ENCODE measurements around the gene GBX1.

Gene GBX1

GRCh38 chr7:151116603-151117440 lies 50.7 kb downstream of the GBX1 start:
- no peak overlapping the region for H3K27ac ChIP-seq
- TF ChIP-seq ZFX (IDR thresholded peaks at IDR 0.05; ENCODE audit: borderline replicate concordance) (no peak), CTCF (IDR thresholded peaks at IDR 0.05) (no peak)

DNA sequence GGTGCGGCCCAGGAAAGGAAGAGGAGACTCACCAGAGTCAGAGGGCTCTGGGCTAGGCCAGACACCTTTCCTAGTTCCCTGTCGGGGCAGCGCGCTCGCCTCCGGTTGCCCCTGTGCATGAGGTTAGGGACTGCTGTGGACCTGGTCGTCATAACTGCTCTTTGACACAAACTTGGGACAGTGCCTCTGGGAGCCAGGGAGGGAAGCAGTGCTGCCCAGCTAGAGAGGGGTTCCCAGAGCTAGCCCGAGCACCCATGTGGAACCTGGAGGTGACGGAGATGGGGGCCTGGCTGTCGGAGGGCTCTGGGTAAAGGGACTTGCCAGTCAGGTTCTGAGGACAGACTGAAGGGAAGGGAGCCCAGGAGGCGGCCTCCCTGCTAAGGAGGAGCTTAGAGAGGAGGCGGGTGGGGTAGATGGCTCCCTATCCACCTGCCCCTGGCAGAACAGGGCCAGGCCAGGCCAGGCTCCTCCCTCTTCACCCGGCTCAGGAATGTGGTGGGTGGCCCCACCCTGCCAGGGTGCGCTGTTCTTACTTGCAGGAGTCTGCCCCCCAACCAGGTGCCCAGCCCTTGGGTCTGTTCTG lies 51.6 kb downstream of the GBX1 start:
- no peak overlapping the region for H3K27ac ChIP-seq
- TF ChIP-seq ZFX (IDR thresholded peaks at IDR 0.05; ENCODE audit: borderline replicate concordance) (no peak), CTCF (IDR thresholded peaks at IDR 0.05) (no peak)

DNA sequence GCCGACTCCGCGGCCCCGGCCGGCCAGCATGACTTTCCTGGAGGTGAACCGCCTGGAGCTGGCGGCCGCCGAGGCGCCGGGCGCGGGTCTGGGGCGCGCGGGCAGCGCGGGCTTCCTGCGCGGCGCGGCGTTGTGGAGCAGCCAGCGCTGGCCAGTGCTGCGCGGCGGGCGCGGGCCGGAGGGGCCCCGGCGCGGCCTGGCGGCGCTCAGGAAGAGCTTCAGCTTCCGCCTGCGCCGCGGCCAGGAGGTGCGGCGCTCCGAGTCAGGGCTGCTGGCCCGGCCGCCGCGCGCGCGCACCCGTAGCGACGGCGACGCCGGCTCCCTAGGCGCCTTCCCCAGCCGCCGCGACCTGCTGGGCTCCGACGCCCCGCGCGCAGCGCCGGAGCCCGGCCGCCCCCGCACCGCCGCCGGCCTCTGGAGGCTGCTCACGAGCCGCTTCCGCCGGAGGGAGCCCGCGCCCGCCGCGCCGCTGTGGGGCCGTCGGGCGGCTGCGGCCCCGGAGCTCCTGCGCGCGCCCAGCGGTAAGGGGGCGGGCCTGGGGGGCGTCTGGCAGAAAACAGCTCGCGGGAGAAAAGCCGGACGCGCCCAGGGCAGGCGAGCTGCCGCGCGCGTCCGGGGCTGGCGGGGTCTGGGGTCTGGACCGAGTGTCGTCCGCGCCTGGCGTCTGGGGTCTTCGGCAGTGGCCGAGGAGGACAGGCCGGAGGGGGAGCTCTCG lies 52.2 kb downstream of the GBX1 start:
- H3K27ac ChIP-seq, result no peak overlapping the region
- no peak for TF ChIP-seq ZFX (IDR thresholded peaks at IDR 0.05; ENCODE audit: borderline replicate concordance)
- TF ChIP-seq CTCF (IDR thresholded peaks at IDR 0.05), result no peak

GRCh38 chr7:151114151-151115090 lies 53.1 kb downstream of the GBX1 start:
- TF ChIP-seq ZFX (IDR thresholded peaks at IDR 0.05; ENCODE audit: borderline replicate concordance), result no peak
- TF ChIP-seq CTCF (IDR thresholded peaks at IDR 0.05), result no peak
- H3K27ac ChIP-seq, result no peak overlapping the region

DNA sequence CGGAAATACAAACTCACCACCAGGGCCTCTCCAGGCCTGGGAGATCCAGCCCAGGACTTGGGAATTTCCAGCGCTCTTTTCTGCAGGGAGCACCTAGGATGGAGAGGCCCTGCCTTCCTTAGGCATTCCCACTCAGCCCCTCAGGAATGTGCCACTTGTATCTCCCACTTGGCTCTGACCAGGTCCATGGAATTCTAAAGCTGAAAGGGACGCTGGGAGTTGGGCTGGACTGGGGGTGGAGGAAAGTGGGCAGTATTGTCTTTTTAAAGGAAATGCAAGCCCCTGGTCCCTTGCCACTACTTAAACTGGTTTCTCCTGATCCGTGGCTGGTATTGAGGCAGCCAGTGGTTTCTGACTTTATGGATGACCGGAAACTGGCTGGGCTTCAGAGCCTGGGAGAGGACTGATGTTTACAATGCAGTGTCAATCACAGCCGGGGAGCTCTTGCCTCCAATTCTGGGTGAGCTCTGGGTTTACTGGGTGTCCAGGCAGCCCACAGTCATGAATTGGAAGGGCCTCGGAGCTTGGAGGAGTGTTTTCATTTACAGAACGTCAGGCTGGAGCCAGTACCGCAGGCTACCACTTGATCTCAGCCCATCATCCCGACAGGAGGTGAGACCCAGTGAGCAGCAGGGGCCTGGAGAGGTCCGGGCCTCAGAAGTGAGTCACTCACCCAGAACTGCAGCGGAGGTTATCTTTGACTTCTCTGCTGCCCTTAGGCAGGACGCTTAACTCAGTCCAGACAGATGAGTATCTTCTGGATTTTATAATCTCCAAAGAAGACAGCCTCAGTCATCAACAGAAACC lies 53.9 kb downstream of the GBX1 start:
- H3K27ac ChIP-seq, result no peak overlapping the region
- TF ChIP-seq ZFX (IDR thresholded peaks at IDR 0.05; ENCODE audit: borderline replicate concordance) (no peak), CTCF (IDR thresholded peaks at IDR 0.05) (no peak)
